Measurements from ENCODE around the gene ITGB8. TPM values are rescaled to one million over a fixed set of nuclear protein-coding genes. Genes with fewer than 3 reads are reported as not detected.

Gene ITGB8
- total and polyA plus RNA-seq, 9 of the 15 experiments (the other 6 are each of a cell fraction or from before 2014, with no cell fraction given): under 0.01 to 0.03 (median 0.02) TPM; not detected in 6

GRCh38 chr7:20450536-20450935 is 119.8 kb downstream of the ITGB8 start:
- no peak overlapping the region for H3K9ac ChIP-seq (ENCODE audit: insufficient read depth in 1 of 2, low read depth in 2 of 2, low read length in 2 of 2)
- 0% methylated on average over 2 of the region's 2 CpGs for WGBS (ENCODE audit: insufficient coverage, low coverage, missing lambda C conversion rate)
- H3K4me2 ChIP-seq (ENCODE audit: insufficient read depth, low read length): no peak overlapping the region
- H3K36me3 ChIP-seq (ENCODE audit: control insufficient read depth, insufficient read depth, low read length): no peaks in the 10 kb centered on the region
- BruUV-seq (replicated peaks): no TSS peak
- FAIRE-seq: no peak
- in situ Hi-C loops (cut with MboI) (no loop called here), intact Hi-C loops (cut with micrococcal nuclease) (no loop called here)
- no peaks in the 10 kb centered on the region for H3K79me2 ChIP-seq (ENCODE audit: control insufficient read depth, insufficient read depth, low read length)
- ChIA-PET POLR2A (interaction anchor here (0.6 kb wide), 1 partner anchor 46 kb away, joined by 4 read pairs; no protein-coding TSS in a partner anchor), CTCF (ENCODE audit: low intra/inter-chr PET ratio) (no interaction called here)
- no peak for DNase-seq (ENCODE audit: extremely low read depth in 1 of 4, low spot score in 3 of 4)
- no peak overlapping the region for H2AFZ ChIP-seq (ENCODE audit: low read depth, low read length)
- no peaks in the 10 kb centered on the region for H3K9me3 ChIP-seq (replicated peaks; ENCODE audit: control insufficient read depth, insufficient read depth, low read depth, low read length)
- no peaks in the 10 kb centered on the region for H4K20me1 ChIP-seq (replicated peaks; ENCODE audit: control insufficient read depth, insufficient read depth, low read length)
- H3K4me1 ChIP-seq (replicated peaks in 1 of 2; ENCODE audit: control insufficient read depth in 2 of 2, insufficient read depth in 2 of 2, low read length in 2 of 2): no peaks in the 10 kb centered on the region
- H3K27me3 ChIP-seq (ENCODE audit: control insufficient read depth in 2 of 2, insufficient read depth in 2 of 2, low read length in 2 of 2): no peaks in the 10 kb centered on the region
- H3K4me3 ChIP-seq: no peak overlapping the region
- ATAC-seq: no peak
- H3K27ac ChIP-seq (ENCODE audit: extremely low read depth, low read depth, low read length): no peak overlapping the region
- no peaks in the 10 kb centered on the region for H3K9me1 ChIP-seq (ENCODE audit: control insufficient read depth, insufficient read depth, low read length)
- TF ChIP-seq KAT2B (IDR thresholded peaks at IDR 0.05; ENCODE audit: low read depth, low read length) (no peak), ZNF347 (CRISPR knock-in tag; IDR thresholded peaks at IDR 0.05; ENCODE audit: low read depth) (no peak), HNRNPUL1 (IDR thresholded peaks at IDR 0.05; ENCODE audit: low read length) (no peak), PTBP1 (IDR thresholded peaks at IDR 0.05; ENCODE audit: low read depth, low read length) (no peak), ATF3 (IDR thresholded peaks at IDR 0.05) (no peak), ATF3 (CRISPR knock-in tag; conservative IDR thresholded peaks at IDR 0.05) (no peak), E4F1 (CRISPR knock-in tag; IDR thresholded peaks at IDR 0.05; ENCODE audit: borderline replicate concordance) (no peak), CTCF (IDR thresholded peaks at IDR 0.05 in 2 of 3, conservative IDR thresholded peaks at IDR 0.05 in 1 of 3; ENCODE audit: insufficient read depth in 2 of 3, low read depth in 1 of 3, low read length in 3 of 3) (no peak), HDGF (IDR thresholded peaks at IDR 0.05) (no peak), ZNF24 (IDR thresholded peaks at IDR 0.05) (no peak), CBX1 (IDR thresholded peaks at IDR 0.05; ENCODE audit: low read depth) (no peak), ZNF280A (IDR thresholded peaks at IDR 0.05; ENCODE audit: low read depth, partially characterized antibody) (no peak), CCAR2 (IDR thresholded peaks at IDR 0.05; ENCODE audit: low read depth, low read length) (no peak), TOE1 (IDR thresholded peaks at IDR 0.05; ENCODE audit: borderline replicate concordance) (no peak), TOE1 (CRISPR knock-in tag; IDR thresholded peaks at IDR 0.05; ENCODE audit: borderline replicate concordance, low read depth) (no peak), EWSR1 (IDR thresholded peaks at IDR 0.05; ENCODE audit: borderline replicate concordance, low read depth, partially characterized antibody) (no peak), JUN (IDR thresholded peaks at IDR 0.05; ENCODE audit: borderline replicate concordance, low read depth, low read length) (no peak), JUN (CRISPR knock-in tag; IDR thresholded peaks at IDR 0.05; ENCODE audit: borderline replicate concordance) (no peak)
